GM18909 (cell line): Measurements from ENCODE around the gene RSBN1L.
"Not testable (repeated sequence)": the region's sequence is repeated elsewhere in the genome, so short reads cannot be mapped to it uniquely, and the experiment has no call there.

Source experiments
- ATAC-seq: cut with Tn5 transposase; IDR thresholded peaks from one replicate; pipeline ENCODE4 v1.9.1; 2021; ENCODE audit warnings: mild to moderate bottlenecking; ENCODE audit not compliant: unreplicated experiment, poor library complexity

Gene RSBN1L

DNA sequence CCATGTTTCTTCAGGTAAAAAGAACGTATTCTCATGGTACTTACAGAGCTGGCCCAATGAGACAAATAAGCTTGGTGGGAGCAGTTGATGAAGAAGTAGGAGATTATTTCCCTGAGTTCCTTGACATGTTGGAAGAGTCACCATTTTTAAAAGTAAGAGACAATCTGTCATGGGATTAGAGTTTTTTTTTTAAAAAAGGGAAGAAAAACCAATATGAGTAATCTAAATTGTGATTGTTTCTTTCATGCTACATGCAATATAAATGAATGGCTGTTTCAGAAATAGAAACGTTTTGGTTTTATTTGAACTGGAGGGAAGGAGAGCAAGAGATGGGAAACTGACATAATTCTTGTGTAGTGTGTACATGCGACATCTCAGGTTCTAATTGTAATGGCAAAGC, 69.2 kb downstream of the RSBN1L start:
- no peak for ATAC-seq

DNA sequence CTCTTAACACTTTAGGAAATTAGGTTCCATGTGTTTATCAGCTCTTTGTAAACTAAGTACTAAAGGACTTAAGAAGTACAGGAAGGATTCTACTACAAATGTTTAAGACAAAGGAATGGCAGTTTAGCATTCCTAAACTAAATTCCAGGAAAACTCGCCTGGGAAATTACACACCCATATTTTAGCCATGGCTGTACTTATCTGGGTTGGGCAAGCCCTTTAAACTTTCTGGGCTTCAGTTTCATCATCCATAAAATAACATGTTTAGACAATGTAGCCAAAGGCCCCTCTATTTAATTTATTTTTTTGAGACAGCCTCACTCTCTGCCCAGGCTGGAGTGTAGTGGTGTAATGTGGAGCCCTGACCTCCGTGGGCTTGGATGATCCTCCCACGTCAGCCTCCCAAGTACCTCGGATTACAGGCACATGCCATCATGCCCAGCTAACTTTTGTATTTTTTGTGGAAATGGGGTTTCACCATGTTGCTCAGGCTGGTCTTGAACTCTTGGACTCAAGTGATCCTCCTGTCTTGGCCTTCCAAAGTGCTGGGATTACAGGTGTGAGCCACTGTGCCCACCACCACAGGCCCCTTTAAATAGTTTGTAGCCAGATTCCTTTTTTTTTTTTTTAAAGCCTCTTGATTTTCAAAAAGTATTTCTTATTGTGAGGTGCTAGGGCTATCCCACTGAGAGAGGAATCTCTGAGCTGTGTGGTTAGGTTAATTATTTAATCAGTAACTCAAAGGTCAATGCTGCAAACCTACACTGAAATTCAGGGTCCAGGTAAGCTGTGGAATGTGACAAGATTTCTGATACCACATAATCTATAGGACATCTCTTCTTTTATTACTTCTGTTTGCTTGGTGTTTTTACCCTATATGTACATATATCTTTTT, 69.9 kb downstream of the RSBN1L start:
- no peak for ATAC-seq

DNA sequence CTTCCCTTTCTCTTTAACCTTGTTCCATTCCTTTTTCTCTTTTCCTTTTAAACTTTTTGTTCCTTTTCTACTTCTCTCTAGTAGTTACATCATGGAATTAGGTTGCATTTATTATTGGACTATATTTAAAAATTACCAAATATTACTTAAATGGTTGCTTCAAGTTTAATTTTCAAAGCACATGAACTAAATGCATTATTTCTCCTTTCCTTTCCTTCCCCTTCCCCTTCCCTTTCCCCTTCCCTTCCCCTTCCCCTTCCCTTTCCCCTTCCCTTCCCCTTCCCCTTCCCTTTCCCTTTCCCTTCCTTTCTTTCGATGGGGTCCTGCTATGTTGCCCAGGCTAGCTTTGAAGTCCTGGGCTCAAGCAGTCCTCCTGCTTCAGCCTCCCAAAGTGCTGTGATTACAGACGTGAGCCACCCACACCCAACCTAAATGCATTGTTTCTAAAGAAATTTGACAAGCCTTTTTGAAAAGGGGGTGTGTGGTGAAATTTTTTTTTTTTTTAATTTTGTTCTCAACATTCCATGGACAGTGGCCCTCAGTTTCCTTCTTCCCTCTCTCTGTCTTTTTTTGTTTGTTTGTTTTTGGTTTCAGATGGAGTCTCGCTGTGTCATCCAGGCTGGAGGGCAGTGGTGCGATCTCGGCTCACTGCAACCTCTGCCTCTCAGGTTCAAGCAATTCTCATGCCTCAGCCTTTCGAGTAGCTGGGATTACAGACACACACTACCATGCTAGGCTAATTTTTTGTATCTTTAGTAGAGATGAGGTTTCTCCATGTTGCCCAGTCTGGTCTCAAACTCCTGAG, 70.7 kb downstream of the RSBN1L start:
- no peak for ATAC-seq

DNA sequence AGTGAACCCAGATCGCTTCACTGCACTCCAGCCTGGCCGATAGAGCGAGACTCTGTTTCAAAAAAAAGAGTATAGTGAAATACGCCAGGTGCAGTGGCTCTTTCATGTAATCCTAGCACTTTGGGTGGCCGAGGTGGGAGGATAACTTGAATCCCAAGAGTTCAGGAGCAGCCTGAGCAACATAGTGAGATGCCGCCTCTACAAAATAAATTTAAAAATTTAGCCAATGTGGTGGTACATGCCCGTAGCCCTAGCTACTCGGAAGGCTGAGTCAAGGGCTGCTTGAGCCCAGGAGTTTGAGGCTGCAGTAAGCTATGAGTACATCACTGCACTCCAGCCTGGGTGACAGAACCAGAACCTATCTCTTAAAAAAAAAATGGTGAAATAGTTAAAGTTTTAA, 74.1 kb downstream of the RSBN1L start:
- ATAC-seq: no peak

DNA sequence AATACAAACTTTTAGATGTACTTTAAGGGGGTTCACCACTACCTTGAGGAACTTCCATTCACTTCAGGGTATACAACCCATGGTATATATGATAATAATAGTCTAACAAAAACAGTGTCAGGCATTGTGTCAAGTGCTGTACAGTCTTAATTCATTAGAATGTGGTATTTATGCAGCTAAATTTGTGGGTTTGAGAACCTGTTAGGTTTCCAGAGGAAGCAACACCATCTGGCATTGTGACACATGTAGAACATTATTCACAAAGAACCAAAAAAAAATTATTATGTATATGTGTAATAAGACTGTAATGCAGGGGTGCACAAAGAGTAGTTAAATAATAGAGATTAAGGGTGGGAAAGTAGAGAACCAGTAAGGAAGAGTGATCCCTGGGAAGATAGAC, 75.6 kb downstream of the RSBN1L start:
- ATAC-seq: no peak

DNA sequence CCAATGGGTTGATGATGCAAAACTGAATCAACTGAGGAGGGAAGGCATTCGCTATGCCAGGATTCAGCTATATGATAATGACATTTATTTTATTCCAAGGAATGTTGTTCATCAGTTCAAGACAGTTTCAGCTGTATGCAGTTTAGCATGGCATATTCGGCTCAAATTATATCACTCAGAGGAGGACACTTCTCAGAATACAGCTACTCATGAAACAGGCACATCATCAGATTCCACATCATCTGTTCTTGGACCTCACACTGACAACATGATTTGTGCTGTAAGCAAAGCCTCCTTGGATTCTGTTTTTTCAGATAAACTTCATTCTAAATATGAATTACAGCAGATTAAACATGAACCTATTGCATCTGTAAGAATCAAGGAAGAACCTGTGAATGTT, 82.3 kb downstream of the RSBN1L start:
- ATAC-seq: no peak

DNA sequence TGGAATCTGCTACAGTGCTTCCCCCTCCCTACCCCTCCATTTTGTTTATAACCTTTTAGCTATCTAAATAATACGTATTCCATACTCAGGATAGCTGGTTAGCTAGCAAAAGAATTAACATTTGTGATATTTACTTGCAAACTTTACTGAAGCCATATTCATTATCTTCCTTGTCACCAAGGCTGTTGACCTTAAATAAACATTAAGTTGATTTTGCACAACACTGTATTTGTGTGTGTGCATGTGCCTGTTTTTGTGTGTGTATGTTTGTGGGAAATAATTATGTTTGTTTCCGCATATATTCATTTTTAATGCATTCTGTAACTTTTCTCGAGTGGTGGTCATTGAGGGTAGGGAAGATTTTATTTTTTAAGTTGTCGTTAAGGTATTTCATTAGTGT, 86.1 kb downstream of the RSBN1L start:
- ATAC-seq: no peak

DNA sequence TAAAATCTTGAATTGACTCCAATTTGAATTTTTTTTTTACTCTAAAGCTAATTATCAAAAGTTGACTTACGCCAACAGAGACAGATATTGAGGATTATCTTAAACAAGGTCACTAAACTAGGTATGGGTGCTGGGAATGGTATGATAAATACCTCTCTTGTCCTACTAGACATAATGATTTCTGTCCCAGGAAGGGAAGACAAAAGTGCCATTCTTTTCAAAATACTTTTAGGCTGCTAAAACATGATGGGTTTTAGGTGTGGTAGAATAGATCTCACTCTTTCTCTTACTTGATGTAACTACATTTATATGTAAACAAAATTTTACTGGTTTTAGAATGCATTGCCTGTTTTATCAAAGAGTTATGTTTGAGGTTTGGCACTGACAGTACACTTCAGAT, 86.9 kb downstream of the RSBN1L start:
- ATAC-seq: no peak

DNA sequence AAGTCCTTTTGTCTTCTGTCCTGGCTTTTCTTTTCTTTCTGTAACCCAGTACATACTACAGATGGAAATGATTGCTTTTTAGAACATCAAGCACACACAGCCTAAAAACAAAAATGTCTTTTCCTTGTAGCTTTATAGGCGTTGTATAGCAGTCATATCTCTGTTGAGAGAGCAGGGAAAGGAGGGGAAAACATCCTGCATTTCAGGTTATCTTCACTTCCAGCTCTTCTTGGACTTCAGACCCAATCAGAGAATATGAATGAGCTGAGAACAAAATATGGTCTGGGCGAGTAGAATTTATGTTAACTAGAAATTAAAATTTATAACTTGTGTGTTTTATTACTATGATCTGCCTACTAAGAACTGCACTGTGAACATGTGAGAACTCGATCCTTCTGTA, 87.3 kb downstream of the RSBN1L start:
- ATAC-seq: no peak

DNA sequence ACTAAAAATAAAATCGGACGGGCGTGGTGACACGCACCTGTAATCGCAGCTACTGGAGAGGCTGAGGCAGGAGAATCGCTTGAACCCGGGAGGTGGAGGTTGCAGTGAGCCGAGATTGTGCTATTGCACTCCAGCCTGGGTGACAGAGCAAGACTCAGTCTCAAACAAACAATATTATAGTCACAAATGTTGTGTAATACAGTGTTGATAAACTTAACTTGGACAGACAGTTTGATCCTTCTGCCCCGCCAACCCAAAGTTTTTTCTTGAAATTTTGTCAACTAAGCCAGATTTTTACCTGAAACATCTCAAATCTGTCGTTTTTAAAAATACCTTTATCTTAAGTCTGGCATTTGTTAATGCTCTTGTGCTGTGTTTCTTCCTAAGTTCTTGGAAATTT, 88.2 kb downstream of the RSBN1L start:
- ATAC-seq: not testable (repeated sequence)

DNA sequence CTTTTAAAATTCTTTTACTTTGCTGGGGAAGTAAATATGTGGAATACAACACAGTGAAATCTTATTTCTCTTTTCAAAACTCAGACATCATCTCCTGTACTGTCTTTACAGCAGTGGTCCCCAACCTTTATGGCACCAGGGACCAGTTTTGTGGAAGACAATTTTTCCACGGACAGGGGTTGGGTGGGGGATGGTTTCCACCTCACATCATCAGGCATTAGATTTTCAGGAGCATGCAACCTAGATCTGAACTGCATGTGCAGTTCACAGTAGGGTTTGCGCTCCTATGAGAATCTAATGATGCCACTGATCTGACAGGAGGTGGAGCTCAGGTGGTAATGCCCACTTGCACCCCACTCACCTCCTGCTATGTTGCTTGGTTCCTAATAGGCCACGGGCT, 89.8 kb downstream of the RSBN1L start:
- no peak for ATAC-seq

DNA sequence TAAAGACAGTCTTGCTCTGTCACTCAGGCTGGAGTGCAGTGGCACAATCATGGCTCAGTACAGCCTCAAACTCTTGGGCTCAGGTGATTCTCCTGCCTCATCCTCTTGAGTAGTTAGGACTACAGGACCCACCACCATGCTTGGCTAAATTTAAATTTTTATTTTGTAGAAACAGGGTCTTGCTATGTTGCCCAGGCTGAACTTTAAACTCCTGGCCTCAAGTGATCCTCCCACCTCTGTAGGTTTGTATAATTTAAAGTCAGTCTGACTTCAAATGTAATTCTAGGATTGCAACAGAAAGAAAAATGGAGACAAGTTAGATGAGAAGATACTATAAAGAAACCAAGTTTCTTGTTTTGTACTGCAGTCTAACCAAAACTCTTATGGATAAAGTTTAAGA, 90.5 kb downstream of the RSBN1L start:
- ATAC-seq: no peak

DNA sequence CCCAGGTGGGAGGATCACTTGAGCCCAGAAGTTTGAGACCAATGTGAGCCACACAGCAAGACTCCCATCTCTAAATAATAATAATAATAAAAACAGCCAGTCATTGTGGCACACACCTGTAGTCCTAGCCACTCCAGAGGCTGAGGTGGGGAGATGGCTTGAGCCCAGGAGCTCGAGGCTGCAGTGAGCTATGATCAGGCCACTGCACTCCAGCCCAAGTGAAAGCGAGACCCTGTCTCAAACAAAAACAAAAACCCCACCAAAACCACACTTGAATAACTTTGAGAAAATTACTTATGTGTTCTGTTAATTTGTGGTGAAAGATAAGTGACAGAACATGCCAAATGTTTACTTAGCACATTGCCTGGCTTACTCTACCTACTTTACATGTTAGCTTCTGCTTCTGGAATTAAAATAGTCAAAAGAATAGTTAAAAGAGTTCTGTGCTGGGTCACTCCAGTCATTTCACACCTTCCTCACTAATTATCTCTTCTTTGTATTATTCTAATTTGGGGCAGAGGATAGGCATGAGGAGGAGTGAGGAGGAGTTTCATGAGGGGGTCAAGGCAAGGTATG, 92.2 kb downstream of the RSBN1L start:
- no peak for ATAC-seq

DNA sequence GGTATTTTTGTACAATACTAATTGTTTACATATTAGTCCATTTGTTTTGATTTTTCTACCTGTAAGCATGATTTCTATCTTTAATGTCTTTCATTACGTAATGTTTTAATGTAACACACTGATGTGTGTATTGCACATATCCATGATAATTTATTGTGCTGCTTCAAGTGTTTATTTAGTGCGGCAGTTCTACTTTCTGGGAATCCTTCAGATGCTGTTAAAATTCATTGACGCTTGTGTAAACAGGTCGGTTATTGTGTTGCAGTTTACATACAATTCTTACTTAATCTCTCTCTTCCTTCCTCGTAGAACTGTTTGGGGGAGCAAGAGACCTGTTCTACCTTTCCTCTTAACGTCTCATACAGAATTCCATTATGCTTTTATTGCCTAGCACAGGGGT, 95.1 kb downstream of the RSBN1L start:
- no peak for ATAC-seq

DNA sequence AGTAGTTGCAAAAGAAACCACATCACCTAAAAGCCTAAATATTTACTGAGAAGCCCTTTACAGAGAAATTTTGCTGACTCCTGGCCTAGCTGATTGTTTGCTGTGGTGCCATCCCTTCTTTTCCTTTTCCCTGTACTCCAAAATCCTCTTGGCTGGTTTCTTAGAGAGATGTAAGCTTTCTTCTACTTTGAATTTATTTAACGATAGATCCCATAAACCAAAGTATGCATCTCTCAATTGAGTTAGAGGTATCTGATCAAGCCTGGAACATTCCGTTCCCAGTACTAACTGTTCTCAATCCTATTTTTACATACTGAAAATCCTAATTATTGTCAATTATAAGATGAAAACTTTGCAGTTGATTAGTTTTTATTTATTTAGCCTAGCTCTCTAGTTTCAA, 95.7 kb downstream of the RSBN1L start:
- ATAC-seq: no peak

DNA sequence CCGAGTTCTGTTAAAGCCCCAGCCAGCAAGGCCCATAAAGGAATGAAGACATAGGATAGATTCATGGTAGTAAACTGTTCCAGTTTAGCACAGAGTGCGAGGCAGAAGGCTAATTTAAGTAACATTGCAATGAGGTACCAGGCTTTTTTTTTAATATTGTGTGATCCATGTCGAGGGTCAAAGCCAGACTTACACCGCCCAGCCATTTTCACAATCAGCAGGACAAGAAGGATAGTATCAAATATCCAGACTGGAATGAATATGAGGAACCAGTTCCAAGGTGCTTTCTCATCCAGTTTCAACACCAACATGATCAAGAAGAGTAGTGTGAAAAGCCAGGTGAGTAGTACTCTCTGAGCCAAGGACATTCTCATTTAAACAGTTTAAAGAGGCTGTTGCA, 97.7 kb downstream of the RSBN1L start:
- no peak for ATAC-seq

DNA sequence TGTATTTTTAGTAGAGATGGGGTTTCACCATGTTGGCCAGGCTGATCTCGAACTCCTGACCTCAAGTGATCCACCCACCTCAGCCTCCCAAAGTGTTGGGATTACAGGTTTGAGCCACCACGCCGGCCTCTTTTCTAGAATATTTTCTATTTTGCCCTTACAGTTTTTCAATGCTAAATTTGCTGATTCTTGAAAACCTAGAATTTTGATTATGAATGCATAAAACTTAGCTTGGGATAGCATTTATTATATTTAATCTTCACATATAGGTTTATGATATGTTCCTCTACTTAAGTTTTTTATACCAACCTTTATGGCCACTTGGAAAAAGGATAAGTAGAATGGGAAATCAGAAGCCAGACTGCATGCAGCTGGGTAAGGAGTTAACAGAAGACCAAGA, 99.8 kb downstream of the RSBN1L start:
- no peak for ATAC-seq

DNA sequence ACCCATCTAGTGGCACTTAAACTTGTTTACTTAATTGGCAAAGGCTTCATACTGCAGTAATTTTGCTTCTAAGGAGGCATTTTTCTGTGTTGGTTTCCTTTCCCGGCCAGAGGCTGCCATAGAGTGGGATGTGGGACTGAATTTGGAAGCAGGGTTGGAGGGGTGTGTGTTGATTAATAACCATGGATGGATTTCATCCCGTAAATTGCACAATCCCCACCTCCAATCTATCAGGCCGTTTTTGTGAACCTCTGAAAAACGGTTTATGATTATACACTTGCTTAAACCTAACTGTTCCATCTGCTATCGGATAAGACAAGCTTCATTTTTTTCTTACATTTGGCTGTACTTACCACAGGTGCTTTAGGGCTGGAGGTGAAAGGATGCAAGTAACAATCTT, 100.7 kb downstream of the RSBN1L start:
- ATAC-seq: no peak

DNA sequence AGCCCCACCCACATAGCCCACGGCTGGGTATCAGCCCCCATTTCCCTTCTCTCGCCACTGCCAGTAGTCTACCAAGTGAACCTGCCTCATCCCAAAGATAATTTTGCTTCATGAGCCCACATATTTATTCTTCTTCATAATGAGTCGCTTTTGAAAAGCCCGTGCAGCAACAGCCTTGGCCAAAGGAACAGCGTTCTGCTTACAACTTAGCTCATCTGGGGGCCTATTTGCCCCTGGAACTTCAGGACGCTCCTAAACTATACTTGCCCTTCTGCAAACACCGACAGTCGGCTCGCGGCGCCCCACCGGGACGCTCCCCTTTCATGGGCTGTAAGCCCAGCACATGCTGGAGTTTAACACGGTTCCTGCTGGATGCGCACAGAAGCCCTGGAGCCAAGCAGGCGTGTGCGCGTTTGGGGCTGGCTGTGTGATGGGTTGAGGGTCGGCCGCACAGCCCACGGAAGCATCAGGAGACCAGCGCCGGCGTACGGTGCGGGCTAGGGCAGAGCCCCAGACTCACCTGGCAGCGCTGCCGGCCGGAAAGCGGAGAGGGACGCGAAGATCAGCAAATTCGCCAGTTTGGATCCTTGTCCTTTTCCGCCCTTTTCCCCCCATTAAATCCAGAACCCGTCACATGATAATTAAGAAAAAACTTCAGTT, 101.6 kb downstream of the RSBN1L start:
- ATAC-seq: peak; percentile 40

DNA sequence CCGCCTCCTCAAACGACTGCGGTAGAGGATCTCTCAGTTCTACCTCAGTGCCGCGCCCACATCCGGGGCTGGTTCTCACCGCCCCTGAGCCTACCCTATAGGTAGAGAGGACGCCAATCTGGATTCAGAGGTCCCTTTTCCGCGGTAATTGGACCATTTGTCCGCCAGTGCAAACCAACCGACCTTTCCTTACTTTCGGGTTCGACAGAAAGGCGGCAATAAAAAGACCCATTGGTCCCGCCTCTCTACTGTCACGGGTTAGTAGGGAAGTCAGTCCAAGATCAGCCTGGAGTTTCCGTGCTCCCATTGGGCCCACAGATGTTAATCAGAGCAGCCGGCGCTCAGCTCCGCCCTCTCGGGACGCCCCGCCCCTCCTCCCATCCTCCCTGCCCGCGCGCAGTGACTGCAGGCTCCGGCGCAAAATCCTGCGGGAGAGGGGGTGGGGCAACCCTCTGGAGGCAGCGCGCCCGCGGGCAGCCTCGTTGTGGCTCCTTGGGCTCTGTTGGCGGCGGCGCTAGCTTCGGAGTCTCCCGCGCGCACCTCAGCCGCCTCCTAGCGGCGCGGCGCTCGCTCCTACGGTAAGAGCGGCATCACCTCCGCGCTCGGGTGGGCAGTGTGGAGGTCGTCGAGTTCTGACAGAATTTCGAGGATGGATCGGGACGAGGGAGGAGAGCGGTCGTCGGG, 102.3 kb downstream of the RSBN1L start, which contains the start of the genes PHTF2 and TMEM60:
TSS of gene PHTF2 (plus strand) at position 380 of the 684 bp plus-strand sequence.
TSS of gene TMEM60 (minus strand) at position 41 of the 684 bp plus-strand sequence. CDS start 4,061 bp downstream, outside the sequence.
- ATAC-seq: peak; percentile 94
